ENCODE results near the gene PROK1. TPM values are rescaled to one million over a fixed set of nuclear protein-coding genes. Genes with fewer than 3 reads are reported as not detected.
A peak's percentile ranks its signal among the peaks of the same experiment; 100 is the strongest.

Gene PROK1
- not detected in 2 replicates for total RNA-seq (2014; rRNA removed; shearing (Covaris generic))
- polyA plus RNA-seq (2016; fragmentation: Nextera tagmentation; extraction: Ambion mirVana), result not detected in 2 replicates
- long read RNA-seq, result 0 reads

DNA sequence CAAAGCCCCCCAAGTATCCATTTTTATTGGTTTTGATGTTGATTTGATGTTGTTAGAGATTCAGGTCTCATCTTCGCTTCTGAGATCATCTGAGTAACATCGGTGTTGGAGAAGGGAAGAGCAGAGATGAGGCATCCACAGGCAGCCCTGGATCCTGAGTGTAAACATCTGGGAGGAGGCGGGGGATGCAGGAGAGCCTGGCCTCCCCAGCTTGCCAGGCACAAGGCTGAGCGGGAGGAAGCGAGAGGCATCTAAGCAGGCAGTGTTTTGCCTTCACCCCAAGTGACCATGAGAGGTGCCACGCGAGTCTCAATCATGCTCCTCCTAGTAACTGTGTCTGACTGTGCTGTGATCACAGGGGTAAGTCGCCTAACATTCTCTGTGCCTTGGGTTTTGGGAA, at the start of gene PROK1:
Gene PROK1 (plus strand): TSS at position 221 of the 400 bp plus-strand sequence. CDS start 68 bp downstream, at position 289.
- H3F3A ChIP-seq (replicated peaks; ENCODE audit: low read depth), result no peaks in the 10 kb centered on the region
- H3K27ac ChIP-seq (ENCODE audit: low read depth), result no peak within 1 kb of the TSS
- Mint-ChIP-seq H3K4me3 (no peak within 1 kb of the TSS), H3K27me3 (ENCODE audit: insufficient read depth, low read depth, poor library complexity) (peaks cover 14% of the 10 kb centered on the region), H3K36me3 (ENCODE audit: low read depth) (no peaks in the 10 kb centered on the region), H3K9me3 (no peaks in the 10 kb centered on the region), H3K27ac (peak within 1 kb of the TSS; percentile 5; the same call in 1 of the 2 replicates), H3K4me1 (peaks cover 26% of the 10 kb centered on the region)
- H3K4me1 ChIP-seq (ENCODE audit: insufficient read depth), result peaks cover 15% of the 10 kb centered on the region
- DNase-seq (ENCODE audit: low spot score) (no peak), ATAC-seq (no peak)
- no peaks in the 10 kb centered on the region for H3K9me2 ChIP-seq (ENCODE audit: insufficient read depth)
- no peak within 1 kb of the TSS for H3K4me2 ChIP-seq
- H3K4me3 ChIP-seq, result no peak within 1 kb of the TSS
- no peaks in the 10 kb centered on the region for H3K36me3 ChIP-seq (ENCODE audit: insufficient read depth)
- TF ChIP-seq EZH2 (IDR thresholded peaks at IDR 0.05; ENCODE audit: low read depth, unreplicated experiment) (no peak), NANOG (IDR thresholded peaks at IDR 0.05; ENCODE audit: borderline replicate concordance) (no peak), ZNF114 (CRISPR knock-in tag; IDR thresholded peaks at IDR 0.05) (no peak), CREB1 (CRISPR knock-in tag; IDR thresholded peaks at IDR 0.05; ENCODE audit: low read depth) (no peak), JUNB (IDR thresholded peaks at IDR 0.05; ENCODE audit: unreplicated experiment) (no peak), STAT1 (IDR thresholded peaks at IDR 0.05; ENCODE audit: unreplicated experiment) (no peak)
- TF ChIP-seq, protein P1, sequence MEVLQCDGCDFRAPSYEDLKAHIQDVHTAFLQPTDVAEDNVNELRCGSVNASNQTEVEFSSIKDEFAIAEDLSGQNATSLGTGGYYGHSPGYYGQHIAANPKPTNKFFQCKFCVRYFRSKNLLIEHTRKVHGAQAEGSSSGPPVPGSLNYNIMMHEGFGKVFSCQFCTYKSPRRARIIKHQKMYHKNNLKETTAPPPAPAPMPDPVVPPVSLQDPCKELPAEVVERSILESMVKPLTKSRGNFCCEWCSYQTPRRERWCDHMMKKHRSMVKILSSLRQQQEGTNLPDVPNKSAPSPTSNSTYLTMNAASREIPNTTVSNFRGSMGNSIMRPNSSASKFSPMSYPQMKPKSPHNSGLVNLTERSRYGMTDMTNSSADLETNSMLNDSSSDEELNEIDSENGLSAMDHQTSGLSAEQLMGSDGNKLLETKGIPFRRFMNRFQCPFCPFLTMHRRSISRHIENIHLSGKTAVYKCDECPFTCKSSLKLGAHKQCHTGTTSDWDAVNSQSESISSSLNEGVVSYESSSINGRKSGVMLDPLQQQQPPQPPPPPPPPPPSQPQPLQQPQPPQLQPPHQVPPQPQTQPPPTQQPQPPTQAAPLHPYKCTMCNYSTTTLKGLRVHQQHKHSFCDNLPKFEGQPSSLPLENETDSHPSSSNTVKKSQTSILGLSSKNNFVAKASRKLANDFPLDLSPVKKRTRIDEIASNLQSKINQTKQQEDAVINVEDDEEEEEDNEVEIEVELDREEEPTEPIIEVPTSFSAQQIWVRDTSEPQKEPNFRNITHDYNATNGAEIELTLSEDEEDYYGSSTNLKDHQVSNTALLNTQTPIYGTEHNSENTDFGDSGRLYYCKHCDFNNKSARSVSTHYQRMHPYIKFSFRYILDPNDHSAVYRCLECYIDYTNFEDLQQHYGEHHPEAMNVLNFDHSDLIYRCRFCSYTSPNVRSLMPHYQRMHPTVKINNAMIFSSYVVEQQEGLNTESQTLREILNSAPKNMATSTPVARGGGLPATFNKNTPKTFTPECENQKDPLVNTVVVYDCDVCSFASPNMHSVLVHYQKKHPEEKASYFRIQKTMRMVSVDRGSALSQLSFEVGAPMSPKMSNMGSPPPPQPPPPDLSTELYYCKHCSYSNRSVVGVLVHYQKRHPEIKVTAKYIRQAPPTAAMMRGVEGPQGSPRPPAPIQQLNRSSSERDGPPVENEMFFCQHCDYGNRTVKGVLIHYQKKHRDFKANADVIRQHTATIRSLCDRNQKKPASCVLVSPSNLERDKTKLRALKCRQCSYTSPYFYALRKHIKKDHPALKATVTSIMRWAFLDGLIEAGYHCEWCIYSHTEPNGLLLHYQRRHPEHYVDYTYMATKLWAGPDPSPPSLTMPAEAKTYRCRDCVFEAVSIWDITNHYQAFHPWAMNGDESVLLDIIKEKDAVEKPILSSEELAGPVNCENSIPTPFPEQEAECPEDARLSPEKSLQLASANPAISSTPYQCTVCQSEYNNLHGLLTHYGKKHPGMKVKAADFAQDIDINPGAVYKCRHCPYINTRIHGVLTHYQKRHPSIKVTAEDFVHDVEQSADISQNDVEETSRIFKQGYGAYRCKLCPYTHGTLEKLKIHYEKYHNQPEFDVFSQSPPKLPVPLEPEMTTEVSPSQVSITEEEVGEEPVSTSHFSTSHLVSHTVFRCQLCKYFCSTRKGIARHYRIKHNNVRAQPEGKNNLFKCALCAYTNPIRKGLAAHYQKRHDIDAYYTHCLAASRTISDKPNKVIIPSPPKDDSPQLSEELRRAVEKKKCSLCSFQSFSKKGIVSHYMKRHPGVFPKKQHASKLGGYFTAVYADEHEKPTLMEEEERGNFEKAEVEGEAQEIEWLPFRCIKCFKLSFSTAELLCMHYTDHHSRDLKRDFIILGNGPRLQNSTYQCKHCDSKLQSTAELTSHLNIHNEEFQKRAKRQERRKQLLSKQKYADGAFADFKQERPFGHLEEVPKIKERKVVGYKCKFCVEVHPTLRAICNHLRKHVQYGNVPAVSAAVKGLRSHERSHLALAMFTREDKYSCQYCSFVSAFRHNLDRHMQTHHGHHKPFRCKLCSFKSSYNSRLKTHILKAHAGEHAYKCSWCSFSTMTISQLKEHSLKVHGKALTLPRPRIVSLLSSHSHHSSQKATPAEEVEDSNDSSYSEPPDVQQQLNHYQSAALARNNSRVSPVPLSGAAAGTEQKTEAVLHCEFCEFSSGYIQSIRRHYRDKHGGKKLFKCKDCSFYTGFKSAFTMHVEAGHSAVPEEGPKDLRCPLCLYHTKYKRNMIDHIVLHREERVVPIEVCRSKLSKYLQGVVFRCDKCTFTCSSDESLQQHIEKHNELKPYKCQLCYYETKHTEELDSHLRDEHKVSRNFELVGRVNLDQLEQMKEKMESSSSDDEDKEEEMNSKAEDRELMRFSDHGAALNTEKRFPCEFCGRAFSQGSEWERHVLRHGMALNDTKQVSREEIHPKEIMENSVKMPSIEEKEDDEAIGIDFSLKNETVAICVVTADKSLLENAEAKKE (CRISPR knock-in tag; IDR thresholded peaks at IDR 0.05), result no peak
- TF ChIP-seq, protein P2, sequence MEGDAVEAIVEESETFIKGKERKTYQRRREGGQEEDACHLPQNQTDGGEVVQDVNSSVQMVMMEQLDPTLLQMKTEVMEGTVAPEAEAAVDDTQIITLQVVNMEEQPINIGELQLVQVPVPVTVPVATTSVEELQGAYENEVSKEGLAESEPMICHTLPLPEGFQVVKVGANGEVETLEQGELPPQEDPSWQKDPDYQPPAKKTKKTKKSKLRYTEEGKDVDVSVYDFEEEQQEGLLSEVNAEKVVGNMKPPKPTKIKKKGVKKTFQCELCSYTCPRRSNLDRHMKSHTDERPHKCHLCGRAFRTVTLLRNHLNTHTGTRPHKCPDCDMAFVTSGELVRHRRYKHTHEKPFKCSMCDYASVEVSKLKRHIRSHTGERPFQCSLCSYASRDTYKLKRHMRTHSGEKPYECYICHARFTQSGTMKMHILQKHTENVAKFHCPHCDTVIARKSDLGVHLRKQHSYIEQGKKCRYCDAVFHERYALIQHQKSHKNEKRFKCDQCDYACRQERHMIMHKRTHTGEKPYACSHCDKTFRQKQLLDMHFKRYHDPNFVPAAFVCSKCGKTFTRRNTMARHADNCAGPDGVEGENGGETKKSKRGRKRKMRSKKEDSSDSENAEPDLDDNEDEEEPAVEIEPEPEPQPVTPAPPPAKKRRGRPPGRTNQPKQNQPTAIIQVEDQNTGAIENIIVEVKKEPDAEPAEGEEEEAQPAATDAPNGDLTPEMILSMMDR (conservative IDR thresholded peaks at IDR 0.05; ENCODE audit: low read depth in 2 of 2), result no peak
- no peaks in the 10 kb centered on the region for H3K27me3 ChIP-seq (ENCODE audit: insufficient read depth)
- H3K79me2 ChIP-seq (replicated peaks; ENCODE audit: insufficient read depth), result no peaks in the 10 kb centered on the region
- peak within 1 kb of the TSS; percentile 69; the same call in 1 of the 2 replicates for H2AFZ ChIP-seq
- H4K20me1 ChIP-seq (replicated peaks; ENCODE audit: insufficient read depth), result no peaks in the 10 kb centered on the region
